A549 (cell line): Measurements from ENCODE around the gene HOXA7. TPM values are rescaled to one million over a fixed set of nuclear protein-coding genes. Genes with fewer than 3 reads are reported as not detected.

Source experiments
- ATAC-seq, 2 experiments: fragments of 200-7000 bp in 1 of 2; fragments of >200 bp in 1 of 2; cut with Nextera tagmentation in 1 of 2; cut with Tn5 transposase in 1 of 2; 3 replicates each; pipeline versions ENCODE4 v1.8.0 to v1.9.1; 2018 to 2020; ENCODE audit warnings: mild to moderate bottlenecking in 1 of 2, moderate library complexity in 1 of 2
- CTCF ChIA-PET: fragments of 300-600 bp; sonication (Branson Sonifier 250); formaldehyde crosslinking; extraction: SDS; loops from one replicate; lab custom pipeline; 2021; ENCODE audit warnings: antibody characterized with exemption, inconsistent platforms; lab: Yijun Ruan, JAX
- POLR2A ChIA-PET: fragments of 350-600 bp; formaldehyde crosslinking; extraction: SDS; loops from one replicate; lab custom pipeline; 2021; ENCODE audit warnings: antibody characterized with exemption, inconsistent platforms; lab: Yijun Ruan, JAX
- DNase-seq, 2 experiments: peaks; one replicate each; pipeline versions ENCODE4 v3.0.0 to v3.0.0-alpha.2; 2011 to 2016; ENCODE audit warnings: low read depth in 1 of 2, low spot score in 1 of 2
- FAIRE-seq: peaks from 2 replicates; lab custom pipeline; 2011; peaks lifted over from hg19 to GRCh38; lab: Jason Lieb, UNC
- H3K27ac ChIP-seq, 2 experiments: fragments of >200 bp; sonication (Bioruptor Twin); formaldehyde crosslinking; 3 replicates each; pipeline ENCODE4 v1.5.1; 2016 to 2017
- H3K4me1 ChIP-seq: fragments of >200 bp; sonication (Bioruptor Twin); formaldehyde crosslinking; 3 replicates; pipeline ENCODE4 v1.6.1; 2016
- H3K4me2 ChIP-seq: fragments of >200 bp; sonication (Bioruptor Twin); formaldehyde crosslinking; 3 replicates; pipeline ENCODE4 v1.6.1; 2016
- H3K4me3 ChIP-seq: fragments of >200 bp; sonication (Bioruptor Twin); formaldehyde crosslinking; 3 replicates; pipeline ENCODE4 v1.5.1; 2016
- H3K9me3 ChIP-seq: fragments of >200 bp; sonication (Bioruptor Twin); formaldehyde crosslinking; 3 replicates; pipeline ENCODE4 v1.6.1; 2016
- BCL3 ChIP-seq: fragments of >200 bp; sonication (Bioruptor Twin); formaldehyde crosslinking; IDR thresholded peaks from 3 replicates; pipeline ENCODE4 v1.6.1; 2016
- CBX8 ChIP-seq: fragments of 200-600 bp; sonication (generic); IDR thresholded peaks from 2 replicates; pipeline ENCODE4 v1.6.1; 2016
- E2F6 ChIP-seq: IDR thresholded peaks from 2 replicates; pipeline ENCODE4 v1.6.1; 2012; ENCODE audit warnings: low read depth, borderline replicate concordance
- EHMT2 ChIP-seq: fragments of 200-600 bp; sonication (generic); IDR thresholded peaks from 2 replicates; pipeline ENCODE4 v1.6.1; 2016; ENCODE audit warnings: antibody characterized with exemption, low read depth, mild to moderate bottlenecking, moderate library complexity
- EP300 ChIP-seq, 2 experiments: fragments of >200 bp; sonication (Bioruptor Twin); formaldehyde crosslinking; IDR thresholded peaks; 2 replicates in 1 of 2; 3 replicates in 1 of 2; pipeline ENCODE4 v1.6.1; 2016 to 2017
- ESRRA ChIP-seq: fragments of 150-350 bp; IDR thresholded peaks from 2 replicates; pipeline ENCODE4 v1.6.1; 2014; ENCODE audit warnings: mild to moderate bottlenecking, low read length, borderline replicate concordance
- FOSL2 ChIP-seq, 2 experiments: fragments of 450-650 bp in 1 of 2; fragments of >200 bp in 1 of 2; sonication (Bioruptor Twin) in 1 of 2; formaldehyde crosslinking; IDR thresholded peaks; 2 replicates each; pipeline versions ENCODE4 v1.5.0 to v1.6.1; 2016 to 2020; ENCODE audit warnings: mild to moderate bottlenecking in 1 of 2, moderate library complexity in 1 of 2
- HDAC2 ChIP-seq: fragments of 200-600 bp; sonication (generic); IDR thresholded peaks from 2 replicates; pipeline ENCODE4 v1.6.1; 2016
- HOXA7 ChIP-seq: fragments of 250-450 bp; sonication (Bioruptor Pico); IDR thresholded peaks from 2 replicates; pipeline ENCODE4 v1.5.0; 2020; ENCODE audit warnings: mild to moderate bottlenecking, moderate library complexity
- JUNB ChIP-seq: fragments of >200 bp; sonication (Bioruptor Twin); formaldehyde crosslinking; IDR thresholded peaks from 2 replicates; pipeline ENCODE4 v1.6.1; 2016
- MAFK ChIP-seq: fragments of 450-650 bp; IDR thresholded peaks from 2 replicates; pipeline ENCODE4 v1.6.1; 2014; ENCODE audit not compliant: partially characterized antibody
- MAZ ChIP-seq: fragments of 150-350 bp; IDR thresholded peaks from 2 replicates; pipeline ENCODE4 v1.6.1; 2014; ENCODE audit warnings: antibody characterized with exemption, low read depth, low read length, borderline replicate concordance
- MYC ChIP-seq: IDR thresholded peaks from 2 replicates; pipeline ENCODE4 v1.6.1; 2012; ENCODE audit warnings: mild to moderate bottlenecking, inconsistent platforms, low read length, improper control_type of control experiment, borderline replicate concordance
- NFE2L2 ChIP-seq: fragments of 150-350 bp; conservative IDR thresholded peaks from 2 replicates; pipeline ENCODE4 v1.6.1; 2014; ENCODE audit warnings: low read length
- POLR2A ChIP-seq: IDR thresholded peaks from 2 replicates; pipeline ENCODE4 v1.6.1; 2012; ENCODE audit warnings: mild to moderate bottlenecking, low read length
- POLR2AphosphoS2 ChIP-seq: conservative IDR thresholded peaks from 2 replicates; pipeline ENCODE4 v1.6.1; 2012; ENCODE audit warnings: low read length, improper control_type of control experiment, inconsistent platforms
- RAD21 ChIP-seq, 2 experiments: fragments of >200 bp in 1 of 2; sonication (Bioruptor Twin) in 1 of 2; formaldehyde crosslinking in 1 of 2; IDR thresholded peaks in 1 of 2; conservative IDR thresholded peaks in 1 of 2; 2 replicates in 1 of 2; 3 replicates in 1 of 2; pipeline ENCODE4 v1.6.1; 2012 to 2018; ENCODE audit warnings: inconsistent platforms in 1 of 2
- RARB ChIP-seq: fragments of 250-450 bp; sonication (Bioruptor Pico); IDR thresholded peaks from 2 replicates; pipeline ENCODE4 v1.8.0; 2021; ENCODE audit warnings: mild to moderate bottlenecking, moderate library complexity
- SREBF2 ChIP-seq: fragments of 450-650 bp; IDR thresholded peaks from 2 replicates; pipeline ENCODE4 v1.6.1; 2014; ENCODE audit warnings: mild to moderate bottlenecking, moderate library complexity
- ZC3H11A ChIP-seq: fragments of 450-650 bp; IDR thresholded peaks from 2 replicates; pipeline ENCODE4 v1.6.1; 2014; ENCODE audit warnings: antibody characterized with exemption, mild to moderate bottlenecking
- WGBS: methylation state at CpG from one replicate; pipeline ENCODE4 v1.1.6; 2017; ENCODE audit errors: missing lambda C conversion rate; 5-methylcytosine and 5-hydroxymethylcytosine counted together
- polyA plus RNA-seq, 4 experiments: library from polyadenylated mRNA; depleted of rRNA in 3 of 4; stranded (reverse); fragments of >200 nt; fragmentation: RNase III in 1 of 4; extraction: RNeasy Plus Mini Kit Qiagen cat#74134 plus additional on column Dnase treatment in 1 of 4; gene quantifications; 2 replicates in 3 of 4; 3 replicates in 1 of 4; pipeline ENCODE4 v1.2.3, GENCODE V29; 2011 to 2017

Gene HOXA7
- polyA plus RNA-seq, 2 of the 4 experiments (the other 2 are of a cell fraction): 4.1 to 4.8 TPM

- TF ChIP-seq E2F6: no peak
- TF ChIP-seq POLR2A: no peak
- no peak for TF ChIP-seq BCL3
- TF ChIP-seq RARB (CRISPR knock-in tag): no peak
Observed at GRCh38 chr7:27189997-27190748, 33.7 kb upstream of the HOXA7 start (continued).

- H3K27ac ChIP-seq: no peak overlapping the region
- no peak overlapping the region for H3K4me2 ChIP-seq
- DNase-seq: no peak
- no peak for ATAC-seq
- 80% methylated on average over 21 of the region's 22 CpGs for WGBS
- CTCF ChIA-PET: interaction anchor here (0.8 to 3.8 kb wide), 8 partner anchors 10 to 907 kb away, joined by 3 to 30 read pairs (median 4); partner anchors contain the start of gene HOXA13
- POLR2A ChIA-PET: no interaction called here
- no peak overlapping the region for H3K4me3 ChIP-seq
- H3K9me3 ChIP-seq: no peaks in the 10 kb centered on the region
- TF ChIP-seq EHMT2 (no peak), FOSL2 (IDR thresholded peaks at IDR 0.05) (no peak), FOSL2 (CRISPR knock-in tag; IDR thresholded peaks at IDR 0.05) (no peak), E2F6 (no peak), MAZ (no peak), SREBF2 (no peak), BCL3 (no peak), RAD21 (conservative IDR thresholded peaks at IDR 0.05 in 1 of 2, IDR thresholded peaks at IDR 0.05 in 1 of 2) (no peak), HDAC2 (no peak), MYC (no peak), ZC3H11A (no peak), ESRRA (no peak), NFE2L2 (no peak), POLR2AphosphoS2 (no peak), CBX8 (no peak), EP300 (IDR thresholded peaks at IDR 0.05) (no peak), HOXA7 (no peak), JUNB (no peak), MAFK (no peak)
- TF ChIP-seq, all 56 proteins: peak for 0
- no peak for FAIRE-seq
- peaks cover 6% of the 10 kb centered on the region; the same call in 1 of the 3 replicates for H3K4me1 ChIP-seq
Observed at GRCh38 chr7:27189295-27189996, 33.0 kb upstream of the HOXA7 start.
